ENCODE measurements around the gene OSTC. TPM values are rescaled to one million over a fixed set of nuclear protein-coding genes. Genes with fewer than 3 reads are reported as not detected.

OSTC gene
- total and polyA plus RNA-seq, 7 experiments from 2014 or later: 31.8 to 119 (median 58.9) TPM

DNA sequence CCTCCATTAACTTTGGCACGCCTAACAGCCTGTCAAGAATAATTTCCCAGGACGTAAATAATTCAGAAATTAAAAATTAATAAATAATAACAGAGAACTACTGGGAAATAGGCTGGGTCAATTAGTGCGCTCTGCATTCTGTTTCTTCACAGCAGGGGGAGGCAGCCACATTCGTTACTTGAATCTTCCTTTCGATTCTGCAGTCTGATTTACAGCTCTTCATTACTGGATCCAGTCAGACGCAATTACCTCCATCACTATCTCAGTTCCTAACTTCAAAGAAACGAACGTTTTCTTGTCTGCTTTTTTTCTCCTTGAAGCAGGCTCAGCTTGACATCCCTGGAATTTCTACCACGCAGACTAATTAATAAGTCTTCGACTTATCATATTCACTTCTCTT, 39.0 kb upstream of the OSTC start:
- Histone ChIP-seq H3K36me3 (ENCODE audit: control insufficient read depth in 2 of 3, insufficient read depth in 3 of 3, low read length in 3 of 3) (no peaks in the 10 kb centered on the region), H3K4me1 (ENCODE audit: control insufficient read depth in 2 of 2, insufficient read depth in 2 of 2, low read length in 2 of 2) (no peaks in the 10 kb centered on the region), H3K27ac (ENCODE audit: low read depth, low read length) (no peak overlapping the region), H3K27me3 (ENCODE audit: control insufficient read depth in 2 of 2, insufficient read depth in 2 of 2, low read length in 2 of 2) (no peaks in the 10 kb centered on the region), H3K9me3 (ENCODE audit: control insufficient read depth in 2 of 3, low read length in 3 of 3) (no peaks in the 10 kb centered on the region), H3K4me3 (ENCODE audit: low read length) (no peak overlapping the region)
- ChIA-PET POLR2A (interaction anchor here (0.7 to 3.4 kb wide), 3 partner anchors 9 to 518 kb away, joined by 4 to 16 read pairs (median 5); partner anchors contain the start of gene RPL34), CTCF (no interaction called here)
- Mint-ChIP-seq H3K9me3 (peaks cover 0 to 18% (median 5%) of the 10 kb centered on the region in 11 donors), H3K27me3 (no peaks in the 10 kb centered on the region), H3K4me1 (peaks cover 0 to 47% (median 26%) of the 10 kb centered on the region in 7 donors), H3K36me3 (peaks cover 3 to 53% (median 39%) of the 10 kb centered on the region in 5 donors), H3K4me3 (peak overlapping the region in 8 of 10 donors; percentile 38 to 75 (median 61)), H3K27ac (peak overlapping the region in 2 of 9 donors; percentile 43 to 67)
- DNase-seq (peak in 1 of 9 donors; percentile 11), ATAC-seq (no peak)
- intact Hi-C loops (cut with micrococcal nuclease): loop anchor here in 1 of 2 donors (1.0 kb wide), 1 partner anchor 9 kb away; the partner anchor contains the start of gene RPL34

DNA sequence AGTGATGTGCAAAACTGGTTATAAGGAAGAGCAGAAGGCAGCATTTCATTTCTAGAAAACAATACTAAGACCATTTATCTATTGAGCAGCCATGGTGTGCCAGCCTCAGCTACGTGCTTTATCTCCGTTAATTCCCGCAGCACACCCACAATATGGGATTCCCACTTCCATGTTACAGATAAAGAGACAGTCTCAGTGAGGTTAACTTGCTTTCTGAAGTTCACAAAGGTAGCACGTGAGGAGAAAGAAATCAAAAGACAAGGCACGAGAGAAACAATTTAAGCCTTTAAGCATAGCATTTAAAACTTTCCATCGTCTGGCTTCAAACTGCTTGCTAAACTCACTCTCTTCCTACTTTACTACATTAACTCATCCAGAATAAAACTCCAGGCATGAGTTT, 38.0 kb upstream of the OSTC start:
- no peaks in the 10 kb centered on the region for H3K9me3 ChIP-seq (ENCODE audit: control insufficient read depth in 2 of 3, low read length in 3 of 3)
- Mint-ChIP-seq H3K9me3 (peaks cover 0 to 15% (median 9%) of the 10 kb centered on the region in 11 donors), H3K4me1 (peaks cover 0 to 48% (median 30%) of the 10 kb centered on the region in 7 donors), H3K27me3 (no peaks in the 10 kb centered on the region), H3K36me3 (peaks cover 3 to 52% (median 40%) of the 10 kb centered on the region in 5 donors), H3K27ac (peak overlapping the region in 6 of 9 donors; percentile 5 to 89 (median 67)), H3K4me3 (peak overlapping the region in 8 of 10 donors; percentile 33 to 75 (median 62))
- ChIA-PET CTCF (interaction anchor here (1.1 kb wide), 1 partner anchor 9 kb away, joined by 5 read pairs; no protein-coding TSS in a partner anchor), POLR2A (interaction anchor here (0.5 to 2.0 kb wide), 4 partner anchors 10 to 676 kb away, joined by 3 to 5 read pairs (median 4); partner anchors contain the start of gene OSTC)
- H3K27ac ChIP-seq (ENCODE audit: low read depth, low read length): no peak overlapping the region
- no peaks in the 10 kb centered on the region for H3K4me1 ChIP-seq (ENCODE audit: control insufficient read depth in 2 of 2, insufficient read depth in 2 of 2, low read length in 2 of 2)
- no peak overlapping the region for H3K4me3 ChIP-seq (ENCODE audit: low read length)
- DNase-seq: no peak
- no peaks in the 10 kb centered on the region for H3K36me3 ChIP-seq (ENCODE audit: control insufficient read depth in 2 of 3, insufficient read depth in 3 of 3, low read length in 3 of 3)
- ATAC-seq: no peak
- intact Hi-C loops (cut with micrococcal nuclease): loop anchor here in 1 of 2 donors (1.0 kb wide), 1 partner anchor 11 kb away; no protein-coding TSS in a partner anchor
- no peaks in the 10 kb centered on the region for H3K27me3 ChIP-seq (ENCODE audit: control insufficient read depth in 2 of 2, insufficient read depth in 2 of 2, low read length in 2 of 2)

- ChIA-PET CTCF (interaction anchor here (0.6 to 0.9 kb wide), 4 partner anchors 37 to 605 kb away, joined by 3 read pairs; no protein-coding TSS in a partner anchor), POLR2A (interaction anchor here (0.6 to 3.4 kb wide), 33 partner anchors 9 to 1112 kb away, joined by 3 to 37 read pairs (median 4); partner anchors contain the start of genes HADH, OSTC and PAPSS1)
- Mint-ChIP-seq H3K27me3 (peaks cover 0 to 3% (median 0%) of the 10 kb centered on the region in 5 donors), H3K4me3 (peak overlapping the region; percentile 87 to 99 (median 96)), H3K4me1 (peaks cover 32 to 75% (median 64%) of the 10 kb centered on the region in 7 donors), H3K9me3 (peaks cover 0 to 15% (median 8%) of the 10 kb centered on the region in 11 donors), H3K36me3 (peaks cover 16 to 57% (median 42%) of the 10 kb centered on the region in 5 donors), H3K27ac (peak overlapping the region; percentile 95 to 99 (median 97))
- peak overlapping the region; percentile 90 for H3K27ac ChIP-seq (ENCODE audit: low read depth, low read length)
- H3K4me3 ChIP-seq (ENCODE audit: low read length): peak overlapping the region; percentile 98
- peaks cover 29 to 30% of the 10 kb centered on the region in 2 donors for H3K4me1 ChIP-seq (ENCODE audit: control insufficient read depth in 2 of 2, insufficient read depth in 2 of 2, low read length in 2 of 2)
- DNase-seq: peak in 8 of 9 donors; percentile 34 to 53 (median 41)
- ATAC-seq: peak; percentile 30
- H3K36me3 ChIP-seq (ENCODE audit: control insufficient read depth in 2 of 3, insufficient read depth in 3 of 3, low read length in 3 of 3): peaks cover 13 to 31% (median 15%) of the 10 kb centered on the region in 3 experiments
- H3K27me3 ChIP-seq (ENCODE audit: control insufficient read depth in 2 of 2, insufficient read depth in 2 of 2, low read length in 2 of 2): no peaks in the 10 kb centered on the region
- intact Hi-C loops (cut with micrococcal nuclease): loop anchor here (1.0 to 5.0 kb wide), 18 partner anchors 8 to 1578 kb away; partner anchors contain the start of genes GAR1 (in 2 of the 2), HADH (in 2 of the 2), MCUB (in 2 of the 2) and OSTC (in 2 of the 2)
- H3K9me3 ChIP-seq (ENCODE audit: control insufficient read depth in 2 of 3, low read length in 3 of 3): no peaks in the 10 kb centered on the region
Measured at GRCh38 chr4:108619372-108620100, 30.9 kb upstream of the OSTC start.

DNA sequence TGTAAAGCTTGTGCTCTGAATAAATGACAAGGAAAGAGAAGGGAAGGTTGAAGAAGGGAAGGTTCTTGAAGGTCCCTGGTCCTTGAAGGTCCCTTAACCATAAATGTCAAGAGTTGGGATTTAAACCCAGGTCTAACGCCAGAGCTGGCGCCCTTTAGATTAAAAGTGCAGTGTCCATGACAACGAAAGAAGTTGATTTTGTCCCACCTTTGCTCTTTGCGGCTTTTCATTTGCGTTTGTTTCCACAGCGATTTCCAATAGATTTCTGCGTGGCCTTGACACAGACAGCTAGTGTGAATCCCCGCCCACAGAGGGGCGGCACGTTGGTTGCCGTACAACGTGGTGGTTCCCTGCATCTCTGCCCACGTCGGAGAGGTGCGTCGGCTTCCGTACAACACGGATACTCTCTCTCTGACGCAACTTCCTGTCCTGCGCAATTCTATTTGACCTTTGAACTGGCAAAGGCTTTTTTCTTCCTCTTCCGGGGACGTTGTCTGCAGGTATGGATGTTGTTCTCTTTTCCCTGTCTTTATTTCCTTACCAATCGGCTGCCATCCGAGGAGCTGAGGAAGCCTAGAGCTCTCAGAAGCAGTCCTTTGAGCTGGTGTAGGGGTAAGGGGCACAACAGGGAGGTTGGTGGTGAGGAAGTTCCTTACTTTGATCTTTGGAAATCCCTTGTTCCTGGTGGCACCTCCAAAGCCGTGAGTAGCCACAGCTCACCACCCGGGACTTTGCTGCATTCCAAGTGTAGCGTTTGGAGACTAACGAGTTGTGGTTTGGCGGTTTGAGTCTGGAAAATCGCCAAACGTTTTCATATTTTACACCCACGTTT, 30.1 kb upstream of the OSTC start, which contains the start of gene RPL34:
Gene RPL34, plus strand, starts transcription at position 476 of the 832 bp plus-strand sequence. CDS start 1,384 bp downstream, outside the sequence.
- Histone ChIP-seq H3K4me1 (ENCODE audit: control insufficient read depth in 2 of 2, insufficient read depth in 2 of 2, low read length in 2 of 2) (peaks cover 29 to 30% of the 10 kb centered on the region in 2 donors), H3K4me3 (ENCODE audit: low read length) (peak within 1 kb of the TSS; percentile 98), H3K27me3 (ENCODE audit: control insufficient read depth in 2 of 2, insufficient read depth in 2 of 2, low read length in 2 of 2) (no peaks in the 10 kb centered on the region), H3K36me3 (ENCODE audit: control insufficient read depth in 2 of 3, insufficient read depth in 3 of 3, low read length in 3 of 3) (peaks cover 13 to 39% (median 16%) of the 10 kb centered on the region in 3 experiments), H3K27ac (ENCODE audit: low read depth, low read length) (peak within 1 kb of the TSS; percentile 90), H3K9me3 (ENCODE audit: control insufficient read depth in 2 of 3, low read length in 3 of 3) (no peaks in the 10 kb centered on the region)
- ATAC-seq (peak; percentile 100), DNase-seq (peak; percentile 85 to 99 (median 96))
- H3K27ac Mint-ChIP-seq: peak within 1 kb of the TSS; percentile 95 to 99 (median 97)
- ChIA-PET CTCF (interaction anchor here (0.6 to 0.9 kb wide), 5 partner anchors 38 to 897 kb away, joined by 3 read pairs; no protein-coding TSS in a partner anchor), POLR2A (interaction anchor here (0.6 to 3.4 kb wide), 32 partner anchors 10 to 900 kb away, joined by 3 to 37 read pairs (median 4); partner anchors contain the start of genes HADH, OSTC and PAPSS1)
- H3K4me3 Mint-ChIP-seq: peak within 1 kb of the TSS; percentile 87 to 99 (median 96)
- H3K36me3 Mint-ChIP-seq: peaks cover 21 to 51% (median 41%) of the 10 kb centered on the region in 5 donors
- peaks cover 33 to 81% (median 66%) of the 10 kb centered on the region in 7 donors for H3K4me1 Mint-ChIP-seq
- peaks cover 0 to 3% (median 0%) of the 10 kb centered on the region in 5 donors for H3K27me3 Mint-ChIP-seq
- intact Hi-C loops (cut with micrococcal nuclease): loop anchor here (1.0 to 5.0 kb wide), 15 partner anchors 9 to 1577 kb away; partner anchors contain the start of genes GAR1 (in 2 of the 2), HADH (in 2 of the 2), MCUB (in 2 of the 2) and OSTC (in 2 of the 2)
- peaks cover 0 to 10% (median 6%) of the 10 kb centered on the region in 11 donors for H3K9me3 Mint-ChIP-seq

GRCh38 chr4:108620933-108621905, 29.2 kb upstream of the OSTC start:
- H3K4me3 Mint-ChIP-seq: peak overlapping the region; percentile 87 to 99 (median 96)
- peaks cover 18 to 47% (median 21%) of the 10 kb centered on the region in 3 experiments for H3K36me3 ChIP-seq (ENCODE audit: control insufficient read depth in 2 of 3, insufficient read depth in 3 of 3, low read length in 3 of 3)
- peak overlapping the region; percentile 98 for H3K4me3 ChIP-seq (ENCODE audit: low read length)
- ATAC-seq (no peak), DNase-seq (peak in 1 of 9 donors; percentile 16)
- intact Hi-C loops (cut with micrococcal nuclease): loop anchor here (1.0 to 5.0 kb wide), 15 partner anchors 10 to 1576 kb away; partner anchors contain the start of genes GAR1 (in 2 of the 2), HADH (in 2 of the 2), MCUB (in 2 of the 2) and OSTC (in 2 of the 2)
- H3K4me1 Mint-ChIP-seq: peaks cover 33 to 81% (median 65%) of the 10 kb centered on the region in 7 donors
- H3K27ac Mint-ChIP-seq: peak overlapping the region; percentile 95 to 99 (median 97)
- peak overlapping the region; percentile 90 for H3K27ac ChIP-seq (ENCODE audit: low read depth, low read length)
- H3K36me3 Mint-ChIP-seq: peaks cover 21 to 49% (median 40%) of the 10 kb centered on the region in 5 donors
- ChIA-PET POLR2A (interaction anchor here (0.6 to 3.4 kb wide), 20 partner anchors 9 to 900 kb away, joined by 3 to 37 read pairs (median 4); partner anchors contain the start of genes HADH, OSTC and PAPSS1), CTCF (interaction anchor here (0.7 kb wide), 1 partner anchor 896 kb away, joined by 3 read pairs; no protein-coding TSS in a partner anchor)
- H3K9me3 Mint-ChIP-seq: peaks cover 0 to 5% (median 2%) of the 10 kb centered on the region in 11 donors
- no peaks in the 10 kb centered on the region for H3K9me3 ChIP-seq (ENCODE audit: control insufficient read depth in 2 of 3, low read length in 3 of 3)
- H3K27me3 Mint-ChIP-seq: peaks cover 0 to 3% (median 0%) of the 10 kb centered on the region in 5 donors
- H3K27me3 ChIP-seq (ENCODE audit: control insufficient read depth in 2 of 2, insufficient read depth in 2 of 2, low read length in 2 of 2): no peaks in the 10 kb centered on the region
- H3K4me1 ChIP-seq (ENCODE audit: control insufficient read depth in 2 of 2, insufficient read depth in 2 of 2, low read length in 2 of 2): peaks cover 29 to 30% of the 10 kb centered on the region in 2 donors
